ENCODE results near the gene KCNQ4.

DNA sequence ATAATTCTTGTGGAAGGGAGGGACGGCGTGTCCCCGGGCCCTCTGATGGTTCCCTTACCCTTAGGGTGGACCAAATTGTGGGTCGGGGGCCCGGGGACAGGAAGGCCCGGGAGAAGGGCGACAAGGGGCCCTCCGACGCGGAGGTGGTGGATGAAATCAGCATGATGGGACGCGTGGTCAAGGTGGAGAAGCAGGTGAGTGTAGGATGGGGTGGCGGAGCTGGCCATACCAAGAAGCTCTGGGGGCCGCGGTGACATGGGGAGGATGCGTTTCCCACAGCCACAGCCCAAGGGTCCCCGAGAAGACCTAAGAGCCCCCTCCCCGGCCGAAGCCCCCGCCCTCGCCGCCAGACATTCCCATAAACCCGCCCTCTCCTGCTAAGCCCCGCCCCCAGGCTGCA, 54.0 kb downstream of the KCNQ4 start:
- TF ChIP-seq CTCF (IDR thresholded peaks at IDR 0.05) (no peak), POLR2A (IDR thresholded peaks at IDR 0.05) (no peak)
